ENCODE data around the gene NOTCH2.

- TF ChIP-seq, protein P1, sequence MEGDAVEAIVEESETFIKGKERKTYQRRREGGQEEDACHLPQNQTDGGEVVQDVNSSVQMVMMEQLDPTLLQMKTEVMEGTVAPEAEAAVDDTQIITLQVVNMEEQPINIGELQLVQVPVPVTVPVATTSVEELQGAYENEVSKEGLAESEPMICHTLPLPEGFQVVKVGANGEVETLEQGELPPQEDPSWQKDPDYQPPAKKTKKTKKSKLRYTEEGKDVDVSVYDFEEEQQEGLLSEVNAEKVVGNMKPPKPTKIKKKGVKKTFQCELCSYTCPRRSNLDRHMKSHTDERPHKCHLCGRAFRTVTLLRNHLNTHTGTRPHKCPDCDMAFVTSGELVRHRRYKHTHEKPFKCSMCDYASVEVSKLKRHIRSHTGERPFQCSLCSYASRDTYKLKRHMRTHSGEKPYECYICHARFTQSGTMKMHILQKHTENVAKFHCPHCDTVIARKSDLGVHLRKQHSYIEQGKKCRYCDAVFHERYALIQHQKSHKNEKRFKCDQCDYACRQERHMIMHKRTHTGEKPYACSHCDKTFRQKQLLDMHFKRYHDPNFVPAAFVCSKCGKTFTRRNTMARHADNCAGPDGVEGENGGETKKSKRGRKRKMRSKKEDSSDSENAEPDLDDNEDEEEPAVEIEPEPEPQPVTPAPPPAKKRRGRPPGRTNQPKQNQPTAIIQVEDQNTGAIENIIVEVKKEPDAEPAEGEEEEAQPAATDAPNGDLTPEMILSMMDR (IDR thresholded peaks at IDR 0.05; ENCODE audit: low read depth, low read length, poor library complexity, severe bottlenecking) = no peak
- TF ChIP-seq EZH2phosphoT487 (IDR thresholded peaks at IDR 0.05; ENCODE audit: borderline replicate concordance, low read length) = no peak
These were observed 207.2 kb downstream of the NOTCH2 start for GRCh38 chr1:119862276-119862675.
